GM18907 (cell line): ENCODE measurements around the gene ADK.
"Not testable (repeated sequence)": the region's sequence is repeated elsewhere in the genome, so short reads cannot be mapped to it uniquely, and the experiment has no call there.

ENCODE experiments used
- ATAC-seq: cut with Tn5 transposase; IDR thresholded peaks from one replicate; pipeline ENCODE4 v1.9.1; 2021; ENCODE audit warnings: mild to moderate bottlenecking, moderate library complexity; ENCODE audit not compliant: unreplicated experiment

The ADK gene

DNA sequence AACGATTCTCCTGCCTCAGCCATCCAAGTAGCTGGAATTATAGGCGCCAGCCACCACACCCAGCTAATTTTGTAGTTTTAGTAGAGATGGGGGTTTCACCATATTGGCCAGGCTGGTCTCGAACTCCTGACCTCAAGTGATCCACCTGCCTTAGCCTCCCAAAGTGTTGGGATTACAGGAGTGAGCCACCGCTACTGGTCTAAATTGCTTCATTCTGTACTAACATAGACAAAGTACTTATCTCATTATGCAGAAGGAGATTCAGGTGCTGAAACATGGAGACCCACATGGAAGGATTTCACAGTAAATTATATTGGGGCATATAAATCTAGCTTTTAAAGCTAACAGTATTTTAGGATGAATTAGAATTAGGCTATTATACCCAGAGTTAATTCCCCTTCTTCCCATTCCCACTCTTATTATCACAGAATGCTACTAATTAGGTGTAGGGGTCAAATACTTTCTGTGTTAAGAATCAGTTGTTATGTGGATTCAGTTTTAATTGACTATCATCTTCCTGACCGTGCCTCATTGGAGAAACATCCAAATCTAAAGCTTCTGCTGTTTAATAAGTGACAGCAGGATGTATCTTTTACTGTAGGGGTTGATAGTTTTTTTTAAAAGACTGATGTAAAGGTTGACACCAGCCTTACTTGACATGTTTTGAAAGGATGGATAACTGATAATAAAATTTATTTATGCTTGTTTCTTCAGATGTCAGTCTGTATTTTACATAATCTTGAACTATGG lies 27.2 kb downstream of the ADK start:
- no peak for ATAC-seq

DNA sequence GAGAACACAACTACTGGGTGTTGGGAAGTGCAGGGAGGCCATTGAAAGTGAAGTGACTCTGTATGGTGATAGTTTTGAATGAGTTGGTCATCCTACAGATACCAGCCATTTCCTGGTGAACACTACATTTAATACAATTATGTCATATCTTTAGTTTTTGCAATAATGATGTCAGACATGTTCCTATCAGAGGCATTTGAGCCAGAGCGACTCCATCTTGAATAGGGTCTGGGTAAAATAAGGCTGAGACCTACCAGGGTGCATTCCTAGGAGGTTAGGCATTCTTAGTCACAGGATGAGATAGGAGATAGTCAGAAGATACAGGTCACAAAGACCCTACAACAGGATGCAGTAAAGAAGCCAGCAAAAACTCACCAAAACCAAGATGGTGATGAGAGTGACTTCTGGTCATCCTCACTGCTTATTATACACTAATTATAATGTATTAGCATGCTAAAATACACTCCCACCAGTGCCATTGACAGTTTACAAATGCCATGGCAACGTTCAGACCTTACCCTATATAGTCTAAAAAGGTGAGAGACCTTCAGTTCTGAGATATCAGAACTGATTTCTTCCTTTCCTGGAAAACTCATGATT lies 28.2 kb downstream of the ADK start:
- ATAC-seq, result no peak

DNA sequence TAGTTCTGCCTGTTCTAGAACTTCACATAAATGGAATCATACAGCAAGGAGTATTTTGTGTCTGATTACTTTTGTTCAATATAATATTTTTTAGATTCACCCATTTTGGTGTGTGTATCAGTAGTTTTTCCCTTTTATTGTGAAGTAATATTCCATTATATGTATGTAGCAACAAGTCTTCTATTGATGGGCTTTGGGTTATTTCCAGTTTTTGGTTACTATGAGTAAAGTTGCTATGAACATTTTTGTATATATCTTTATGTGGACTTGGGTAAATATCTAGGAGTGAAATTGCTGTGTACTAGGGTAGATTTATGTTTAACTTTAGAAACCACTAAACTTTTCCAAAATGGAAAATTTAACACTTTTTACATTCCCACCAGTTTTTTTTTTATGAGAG lies 35.7 kb downstream of the ADK start:
- no peak for ATAC-seq

DNA sequence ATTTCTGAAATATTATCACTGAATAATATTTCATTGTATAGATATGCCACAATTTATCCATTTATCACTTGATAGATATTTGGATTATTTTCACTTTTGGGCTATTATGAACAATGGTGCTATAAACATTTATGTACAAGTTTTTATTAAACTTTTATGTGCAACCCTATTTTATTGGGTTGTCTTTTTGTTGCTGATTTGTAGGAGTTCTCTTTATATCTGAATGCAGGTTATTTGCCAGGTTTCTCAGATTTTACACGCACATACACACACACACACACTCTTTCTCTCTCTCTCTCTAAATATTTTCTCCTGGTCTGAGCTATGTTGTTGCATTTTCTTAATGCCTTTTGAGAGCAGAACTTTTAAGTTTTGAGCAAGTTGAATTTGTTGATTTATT lies 36.2 kb downstream of the ADK start:
- ATAC-seq, result no peak

GRCh38 chr10:74188617-74189016 lies 37.6 kb downstream of the ADK start:
- ATAC-seq, result not testable (repeated sequence)

- peak; percentile 84 for ATAC-seq
These were observed 39.0 kb downstream of the ADK start for GRCh38 chr10:74189999-74190421.

DNA sequence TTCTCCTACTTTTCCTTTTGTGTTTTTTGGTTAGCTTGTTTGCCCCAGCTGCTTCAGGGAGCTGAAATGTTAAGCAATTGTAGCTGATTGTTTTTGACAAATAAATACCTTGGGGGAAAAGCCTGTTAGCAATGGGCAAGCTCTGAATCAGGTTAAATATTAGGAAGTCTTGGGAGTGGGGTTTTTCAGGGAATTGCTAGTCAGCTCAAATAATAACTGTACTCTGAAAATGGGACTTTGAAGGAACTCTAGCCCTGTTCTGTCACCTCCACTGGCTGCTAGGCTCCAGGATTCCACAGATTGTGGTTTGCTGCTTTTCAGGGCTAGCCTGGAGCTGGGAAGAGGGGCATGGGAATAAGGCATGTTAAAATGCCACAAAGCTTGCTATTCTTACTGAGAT lies 39.5 kb downstream of the ADK start:
- ATAC-seq, result peak; percentile 18

DNA sequence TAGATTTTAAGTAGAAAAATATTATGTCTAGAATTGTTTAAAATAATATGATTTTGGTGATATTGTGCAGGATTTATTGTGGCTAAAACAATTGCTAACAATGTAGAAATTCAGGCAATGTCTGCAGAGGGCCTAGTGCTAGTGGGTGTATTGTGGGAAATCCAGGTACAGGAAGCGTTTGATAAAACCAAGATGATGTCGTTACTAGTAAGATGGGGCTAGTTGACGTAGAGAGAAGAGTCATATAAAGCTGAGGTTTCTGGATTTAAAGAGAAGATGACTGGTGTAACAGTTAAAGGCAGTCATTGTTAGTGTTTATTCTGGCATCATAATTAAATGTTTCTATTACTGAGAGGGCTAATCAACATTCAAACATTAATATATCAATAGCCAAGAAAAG lies 43.5 kb downstream of the ADK start:
- ATAC-seq, result no peak

DNA sequence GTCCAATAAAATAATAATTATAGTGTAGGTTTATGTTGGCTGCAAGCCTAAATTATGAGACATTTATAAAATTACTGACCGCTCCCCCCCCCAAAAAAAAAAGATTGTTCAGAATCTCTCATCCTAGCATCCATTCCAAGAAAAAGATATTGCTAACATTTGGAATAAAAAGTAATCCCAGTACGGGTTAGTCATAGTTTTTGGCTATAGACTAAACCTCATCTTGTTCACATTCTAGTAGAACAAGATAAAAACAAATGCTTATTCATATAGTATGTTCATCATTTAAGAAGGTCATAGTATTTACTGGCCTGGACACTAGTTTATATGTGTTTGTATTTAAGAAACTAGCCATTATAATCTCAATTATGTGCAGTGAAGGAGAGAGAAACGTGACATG lies 44.0 kb downstream of the ADK start:
- no peak for ATAC-seq

- no peak for ATAC-seq
These were observed 48.3 kb downstream of the ADK start for GRCh38 chr10:74199315-74199714.

DNA sequence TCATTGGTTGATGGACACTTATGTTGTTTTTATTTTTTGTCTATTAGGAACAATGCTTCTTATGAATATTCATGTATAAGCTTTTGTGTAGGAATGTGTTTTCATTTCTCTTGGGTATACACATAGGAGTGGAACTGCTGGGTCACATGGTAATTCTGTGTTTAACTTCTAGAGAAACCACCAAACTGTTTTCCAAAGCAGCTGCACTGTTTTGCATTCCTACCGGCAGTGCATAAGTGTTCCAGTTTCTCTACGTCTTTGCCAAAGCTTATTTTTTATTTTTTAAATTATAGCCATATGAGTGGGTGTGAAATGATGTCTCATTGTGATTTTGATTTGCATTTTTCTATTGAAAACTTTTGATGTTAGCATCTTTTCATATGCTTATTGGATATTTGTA lies 51.3 kb downstream of the ADK start:
- ATAC-seq, result no peak

- ATAC-seq, result no peak
These were observed 55.7 kb downstream of the ADK start for GRCh38 chr10:74206746-74207145.

- ATAC-seq, result no peak
These were observed 56.9 kb downstream of the ADK start for GRCh38 chr10:74207691-74208480.

DNA sequence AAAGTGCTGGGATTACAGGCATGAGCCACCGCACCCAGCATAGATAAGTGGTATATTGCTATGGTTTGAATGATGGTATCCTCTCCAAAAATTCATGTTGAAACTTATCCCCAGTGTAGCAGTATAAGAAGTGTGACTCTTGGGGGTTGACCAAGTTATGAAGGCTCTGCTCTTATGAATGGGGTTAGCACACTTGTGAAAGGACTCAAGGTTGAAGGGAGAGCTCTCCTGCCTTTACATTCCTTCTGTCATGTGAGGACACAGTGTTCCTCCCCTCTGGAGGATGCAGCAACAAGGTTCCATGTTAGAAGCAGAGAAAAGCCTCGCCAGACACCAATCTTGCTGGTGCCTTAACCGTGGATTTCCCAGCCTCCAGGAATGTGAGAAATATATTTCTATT lies 58.0 kb downstream of the ADK start:
- ATAC-seq, result no peak

DNA sequence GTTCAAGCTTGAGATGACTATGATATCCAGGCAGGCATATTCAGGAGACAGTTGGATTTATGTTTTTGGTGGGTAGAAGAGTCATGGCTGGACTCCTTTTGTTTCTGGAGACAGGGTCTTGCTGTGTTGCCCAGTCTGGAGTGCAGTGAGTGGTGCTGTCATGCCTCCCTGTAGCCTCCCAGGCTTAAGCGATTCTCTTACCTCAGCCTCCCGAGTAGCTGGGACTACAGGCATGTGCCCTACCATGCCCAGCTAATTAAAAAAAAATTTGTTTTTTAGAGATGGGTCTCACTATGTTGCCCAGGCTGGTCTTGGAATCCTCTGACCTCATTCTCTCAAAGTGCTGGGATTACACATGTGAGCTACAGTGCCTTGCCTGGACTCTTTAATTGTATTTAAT lies 62.0 kb downstream of the ADK start:
- ATAC-seq, result no peak

DNA sequence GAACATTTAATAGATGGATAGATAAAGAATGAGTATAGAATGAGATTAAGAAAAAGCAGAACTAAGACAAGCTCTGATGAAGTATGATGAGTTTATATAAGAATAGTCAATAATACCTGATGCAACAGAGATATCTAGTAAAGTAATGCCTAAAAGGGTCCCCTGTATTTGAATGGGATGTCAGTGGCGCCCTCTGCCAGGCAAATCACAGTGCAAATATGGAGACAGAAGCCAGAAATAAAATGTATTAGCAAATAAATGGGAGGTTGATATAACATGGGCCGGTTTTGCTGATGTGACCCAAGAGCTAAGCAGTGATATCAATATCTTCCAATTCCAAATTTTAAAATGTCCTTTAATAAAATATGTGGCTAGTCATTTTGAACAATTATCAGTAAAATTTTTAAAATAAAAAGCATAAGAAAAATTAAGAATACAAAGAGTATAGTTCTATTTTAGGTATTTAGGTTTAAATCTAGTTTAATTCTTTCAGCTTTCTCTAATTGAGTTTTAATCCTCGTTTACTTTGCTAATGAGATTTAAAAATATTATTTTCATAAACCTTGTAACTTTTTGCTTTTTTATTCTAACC lies 62.6 kb downstream of the ADK start:
- ATAC-seq, result no peak

GRCh38 chr10:74217110-74217509 lies 66.1 kb downstream of the ADK start:
- not testable (repeated sequence) for ATAC-seq

DNA sequence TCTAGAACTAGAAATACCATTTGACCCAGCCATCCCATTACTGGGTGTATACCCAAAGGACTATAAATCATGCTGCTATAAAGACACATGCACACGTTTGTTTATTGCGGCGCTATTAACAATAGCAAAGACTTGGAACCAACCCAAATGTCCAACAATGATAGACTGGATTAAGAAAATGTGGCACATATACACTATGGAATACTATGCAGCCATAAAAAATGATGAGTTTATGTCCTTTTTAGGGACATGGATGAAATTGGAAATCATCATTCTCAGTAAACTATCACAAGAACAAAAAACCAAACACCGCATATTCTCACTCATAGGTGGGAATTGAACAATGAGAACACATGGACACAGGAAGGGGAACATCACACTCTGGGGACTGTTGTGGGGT lies 71.4 kb downstream of the ADK start:
- ATAC-seq, result not testable (repeated sequence)

DNA sequence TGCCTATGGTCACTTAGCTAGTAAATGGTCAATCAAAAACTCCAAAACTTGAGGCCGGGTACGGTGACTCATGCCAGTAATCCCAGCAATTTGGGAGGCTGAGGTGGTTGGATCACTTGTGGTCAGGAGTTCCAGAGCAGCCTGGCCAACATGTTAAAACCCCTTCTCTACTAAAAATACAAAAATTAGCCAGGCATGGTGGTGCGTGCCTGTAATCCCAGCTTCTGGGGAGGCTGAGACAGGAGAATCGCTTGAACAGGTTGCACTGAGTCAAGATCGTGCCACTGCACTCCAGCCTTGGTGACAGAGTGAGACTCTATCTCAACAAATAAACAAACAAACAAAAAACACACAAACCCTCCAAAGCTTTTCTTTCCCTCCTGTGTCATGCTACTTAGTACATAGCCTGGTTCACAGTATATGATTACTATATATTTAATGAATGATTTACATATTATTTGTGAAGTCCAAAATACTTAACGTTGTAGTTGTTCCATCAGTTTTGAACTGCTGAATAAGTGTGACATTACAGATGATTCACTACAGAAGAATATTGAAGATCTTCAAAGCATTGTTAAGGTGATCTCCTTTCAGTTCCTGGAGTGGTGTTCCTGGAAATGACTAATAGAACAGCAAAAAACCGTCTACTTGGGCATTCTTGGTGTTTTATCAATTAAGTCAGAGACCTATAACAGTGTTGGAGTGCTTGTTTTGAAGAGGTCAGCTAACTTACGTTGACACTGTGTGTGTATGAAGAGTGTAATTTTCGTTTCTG lies 72.9 kb downstream of the ADK start:
- no peak for ATAC-seq

GRCh38 chr10:74227697-74228424 lies 76.8 kb downstream of the ADK start:
- no peak for ATAC-seq
